GM19025 (cell line): ENCODE data around the gene HLA-DMA.

Experiments
- ATAC-seq: cut with Tn5 transposase; IDR thresholded peaks from one replicate; pipeline ENCODE4 v1.9.1; 2021; ENCODE audit warnings: mild to moderate bottlenecking, low read depth, moderate library complexity; ENCODE audit not compliant: unreplicated experiment

HLA-DMA gene

DNA sequence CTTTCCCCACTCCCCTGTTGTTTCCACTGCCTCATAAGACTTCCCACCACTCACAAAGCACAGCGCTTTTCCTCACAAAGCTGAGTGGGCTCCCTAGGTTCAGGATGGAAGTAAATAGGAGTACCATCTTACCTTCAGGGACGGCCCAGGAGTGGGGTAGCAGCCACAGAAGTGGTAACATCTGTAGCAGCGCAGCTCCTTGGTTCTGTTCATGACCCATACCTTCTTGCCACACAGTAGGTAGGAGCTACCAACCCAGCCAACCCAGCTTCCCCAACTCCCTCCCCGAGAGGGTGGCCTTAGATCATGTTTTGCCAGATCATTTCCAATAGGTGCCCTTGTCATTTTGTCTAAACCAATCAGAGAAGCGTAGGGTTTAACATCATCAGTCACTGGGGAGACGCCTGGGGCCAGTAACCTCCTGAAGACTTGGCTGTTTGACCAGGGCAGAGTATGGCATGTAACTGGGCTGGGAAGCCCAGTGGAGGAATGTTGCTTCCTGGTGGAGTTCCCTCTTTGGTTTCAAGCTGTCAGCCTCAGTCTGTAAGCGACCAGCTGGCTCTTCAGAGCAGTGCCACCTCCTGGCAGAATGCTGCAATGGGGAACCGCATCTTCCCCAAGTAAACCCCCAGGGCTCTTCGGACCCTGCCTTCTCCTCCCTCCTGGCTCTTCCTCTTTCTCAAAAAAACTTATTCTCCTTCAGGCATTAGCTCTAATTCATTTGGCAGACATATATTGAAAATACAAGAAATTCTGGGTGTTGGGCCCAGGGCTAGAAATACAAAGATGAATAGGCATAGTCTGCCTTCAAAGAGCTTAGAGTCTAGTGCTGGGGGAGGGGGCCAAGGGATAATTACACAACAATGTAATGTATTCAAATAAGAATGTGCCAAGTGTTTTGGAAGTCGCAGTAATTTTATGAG is at the start of gene HLA-DMA:
HLA-DMA (minus strand) TSS at position 281 of the 923 bp plus-strand sequence; CDS start at position 220, 61 bp downstream.
- peak; percentile 96 for ATAC-seq

DNA sequence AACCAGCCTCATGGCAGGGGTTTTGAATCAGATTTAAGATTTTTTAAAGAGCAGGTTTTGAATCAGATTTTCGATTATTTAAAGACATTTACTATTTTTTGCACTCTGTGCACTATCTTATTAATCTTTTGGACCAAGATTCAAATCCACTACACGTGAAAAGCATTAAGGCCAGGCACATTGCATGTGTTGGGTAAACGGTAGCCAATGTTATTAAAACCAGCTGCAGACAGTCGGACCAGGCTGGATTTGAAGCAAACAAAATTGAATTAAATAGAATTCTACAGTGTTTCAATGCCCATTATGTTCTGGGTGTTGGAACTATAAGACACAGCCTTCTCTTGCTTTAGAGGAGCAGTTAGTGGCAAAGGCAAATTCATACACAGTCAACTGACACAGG is 48.8 kb upstream of the HLA-DMA start:
- ATAC-seq: no peak

- no peak for ATAC-seq
Observed at GRCh38 chr6:33000055-33000454, 47.2 kb upstream of the HLA-DMA start.

GRCh38 chr6:32995448-32995847 is 42.6 kb upstream of the HLA-DMA start:
- no peak for ATAC-seq

DNA sequence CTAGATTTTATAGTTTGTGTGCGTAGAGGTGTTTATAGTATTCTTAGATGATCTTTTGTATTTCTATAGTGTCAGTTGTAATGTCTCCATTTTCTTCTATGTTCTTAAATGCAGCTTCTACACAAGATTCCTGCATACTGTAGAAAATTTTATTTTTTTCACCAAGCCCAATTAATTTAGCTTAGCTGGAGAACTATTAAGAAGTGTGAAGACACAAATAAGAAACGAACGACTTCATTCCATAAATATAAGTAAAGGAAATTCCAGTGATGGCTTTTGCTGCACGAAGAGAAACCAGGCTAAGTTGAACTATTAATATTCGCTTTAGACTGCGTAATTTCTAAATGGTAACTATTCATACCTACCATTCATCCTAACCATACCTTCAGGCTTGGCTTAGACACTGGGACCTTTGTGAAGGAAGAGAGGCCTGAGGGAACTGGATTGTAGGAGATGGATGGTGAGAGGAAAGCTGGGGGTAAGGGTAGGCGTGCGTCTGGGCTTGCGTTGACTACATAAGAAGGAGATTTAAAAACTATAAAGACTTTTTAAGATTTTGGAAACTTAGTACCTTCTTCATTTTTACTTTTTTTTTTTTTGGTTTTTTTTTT is 40.6 kb upstream of the HLA-DMA start:
- ATAC-seq: no peak

DNA sequence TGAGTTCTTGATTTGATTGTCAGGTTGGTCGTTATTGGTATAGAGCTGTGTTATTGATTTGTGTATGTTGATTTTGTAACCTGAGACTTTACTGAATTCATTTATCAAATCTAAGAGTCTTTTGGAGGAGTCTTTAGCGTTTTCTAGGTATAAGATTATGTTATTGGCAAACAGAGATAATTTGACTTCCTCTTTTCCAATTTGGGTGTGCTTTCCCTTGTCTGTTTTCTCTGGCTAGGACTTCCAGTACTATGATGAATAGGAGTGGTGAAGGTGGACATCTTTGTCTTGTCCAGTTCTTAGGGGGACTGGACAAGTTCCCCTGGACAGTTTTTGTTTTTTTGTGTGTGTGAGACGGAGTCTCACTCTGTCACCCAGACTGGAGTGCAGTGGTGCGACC is 39.1 kb upstream of the HLA-DMA start:
- no peak for ATAC-seq

GRCh38 chr6:32989368-32989767 is 36.5 kb upstream of the HLA-DMA start:
- no peak for ATAC-seq

DNA sequence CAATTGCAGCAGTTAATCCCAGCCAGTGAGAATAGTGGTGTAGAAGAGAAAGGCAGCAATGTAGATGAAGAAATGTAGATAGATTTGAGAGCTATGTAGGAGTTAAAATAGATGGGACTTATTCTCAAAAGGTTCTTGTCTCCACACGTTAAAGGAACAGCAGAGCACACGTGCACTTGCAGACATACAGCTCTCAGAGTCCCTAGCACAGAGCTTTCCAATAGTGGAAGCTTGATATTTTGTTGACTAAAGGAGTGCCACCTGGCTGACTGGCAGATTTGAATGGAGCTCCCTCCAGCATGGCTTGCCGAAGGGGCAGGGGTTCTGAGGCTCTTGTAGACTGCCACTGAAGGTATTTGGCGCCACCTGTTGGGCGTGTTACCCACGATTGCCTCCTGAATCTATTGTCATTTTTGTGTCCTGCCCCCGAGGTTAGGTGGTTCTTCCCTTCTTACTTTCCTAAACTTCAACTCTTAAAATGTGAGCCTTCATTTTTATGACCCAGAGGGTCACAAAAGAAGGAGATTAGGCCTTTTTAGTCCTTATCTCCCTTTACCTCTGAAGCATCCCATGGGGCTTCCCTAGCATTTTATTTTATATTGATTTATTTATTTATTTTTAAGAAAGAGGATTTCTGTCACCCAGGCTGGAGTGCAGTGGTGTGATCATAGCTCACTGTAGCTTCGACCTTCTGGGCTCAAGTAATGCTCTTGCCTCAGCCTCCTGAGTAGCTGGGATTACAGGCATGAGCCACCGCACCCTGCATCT is 31.9 kb upstream of the HLA-DMA start:
- no peak for ATAC-seq

- ATAC-seq: no peak
Observed at GRCh38 chr6:32983964-32984621, 31.2 kb upstream of the HLA-DMA start.

- ATAC-seq: no peak
Observed at GRCh38 chr6:32983493-32983848, 30.6 kb upstream of the HLA-DMA start.

- ATAC-seq: no peak
Observed at GRCh38 chr6:32982702-32983492, 30.0 kb upstream of the HLA-DMA start.

DNA sequence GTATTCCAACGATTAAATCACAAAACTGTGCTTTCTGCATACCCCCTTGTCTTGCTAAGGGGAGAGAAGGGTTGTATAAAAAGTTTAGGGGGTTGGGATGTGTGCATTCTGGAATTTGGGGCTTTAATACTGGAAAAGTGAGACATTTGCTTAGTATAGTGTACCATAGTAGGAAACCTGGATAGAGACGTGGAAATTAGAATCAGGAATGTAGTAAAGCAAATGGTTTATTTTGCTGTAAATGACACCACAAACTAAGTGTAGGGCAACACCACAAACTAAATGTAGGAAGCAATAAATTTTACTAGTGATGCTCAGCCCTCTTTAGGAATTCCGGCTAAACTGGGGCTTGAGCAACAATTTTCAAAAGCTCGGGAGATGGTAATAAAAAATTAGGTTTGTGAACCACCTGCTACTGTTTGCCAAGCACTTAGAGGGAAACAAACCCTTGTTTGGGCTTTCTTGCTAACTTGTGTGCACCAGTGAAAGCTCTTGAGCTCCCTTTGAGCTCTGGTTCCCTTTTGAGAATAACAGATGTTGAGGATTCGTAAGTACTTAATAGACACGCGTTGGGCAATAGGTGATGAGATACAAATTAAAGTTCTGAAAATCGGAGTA is 29.3 kb upstream of the HLA-DMA start:
- no peak for ATAC-seq

DNA sequence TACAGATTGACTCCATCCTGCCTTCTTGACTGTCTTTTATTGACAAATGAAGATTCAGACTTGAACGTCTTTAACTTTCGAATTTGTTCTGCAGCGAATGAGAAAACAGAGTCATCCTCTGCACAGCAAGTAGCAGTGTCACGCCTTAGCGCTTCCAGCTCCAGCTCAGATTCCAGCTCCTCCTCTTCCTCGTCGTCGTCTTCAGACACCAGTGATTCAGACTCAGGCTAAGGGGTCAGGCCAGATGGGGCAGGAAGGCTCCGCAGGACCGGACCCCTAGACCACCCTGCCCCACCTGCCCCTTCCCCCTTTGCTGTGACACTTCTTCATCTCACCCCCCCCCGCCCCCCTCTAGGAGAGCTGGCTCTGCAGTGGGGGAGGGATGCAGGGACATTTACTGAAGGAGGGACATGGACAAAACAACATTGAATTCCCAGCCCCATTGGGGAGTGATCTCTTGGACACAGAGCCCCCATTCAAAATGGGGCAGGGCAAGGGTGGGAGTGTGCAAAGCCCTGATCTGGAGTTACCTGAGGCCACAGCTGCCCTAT is 27.7 kb upstream of the HLA-DMA start:
- ATAC-seq: no peak

DNA sequence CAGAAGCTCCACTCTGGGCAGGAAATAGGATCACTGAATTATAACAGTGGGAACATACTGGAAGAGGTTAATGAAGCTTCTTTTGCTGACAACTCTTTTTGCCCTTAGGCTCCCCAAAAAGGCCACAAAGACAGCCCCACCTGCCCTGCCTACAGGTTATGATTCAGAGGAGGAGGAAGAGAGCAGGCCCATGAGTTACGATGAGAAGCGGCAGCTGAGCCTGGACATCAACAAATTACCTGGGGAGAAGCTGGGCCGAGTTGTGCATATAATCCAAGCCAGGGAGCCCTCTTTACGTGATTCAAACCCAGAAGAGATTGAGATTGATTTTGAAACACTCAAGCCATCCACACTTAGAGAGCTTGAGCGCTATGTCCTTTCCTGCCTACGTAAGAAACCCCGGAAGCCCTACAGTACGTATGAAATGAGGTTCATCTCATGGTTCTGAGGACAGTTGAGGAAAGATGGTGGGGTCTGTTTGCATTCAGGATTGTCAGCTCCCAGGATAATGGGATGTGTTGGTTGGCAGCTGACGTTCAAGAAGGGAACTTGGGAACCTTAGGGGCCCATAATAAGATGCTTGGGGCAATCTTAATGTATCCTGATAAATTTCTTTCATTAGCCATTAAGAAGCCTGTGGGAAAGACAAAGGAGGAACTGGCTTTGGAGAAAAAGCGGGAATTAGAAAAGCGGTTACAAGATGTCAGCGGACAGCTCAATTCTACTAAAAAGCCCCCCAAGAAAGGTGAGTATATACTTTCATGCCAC is 27.0 kb upstream of the HLA-DMA start:
- no peak for ATAC-seq

GRCh38 chr6:32977953-32978324 is 25.0 kb upstream of the HLA-DMA start:
- ATAC-seq: no peak

- no peak for ATAC-seq
Observed at GRCh38 chr6:32977272-32977952, 24.5 kb upstream of the HLA-DMA start.

DNA sequence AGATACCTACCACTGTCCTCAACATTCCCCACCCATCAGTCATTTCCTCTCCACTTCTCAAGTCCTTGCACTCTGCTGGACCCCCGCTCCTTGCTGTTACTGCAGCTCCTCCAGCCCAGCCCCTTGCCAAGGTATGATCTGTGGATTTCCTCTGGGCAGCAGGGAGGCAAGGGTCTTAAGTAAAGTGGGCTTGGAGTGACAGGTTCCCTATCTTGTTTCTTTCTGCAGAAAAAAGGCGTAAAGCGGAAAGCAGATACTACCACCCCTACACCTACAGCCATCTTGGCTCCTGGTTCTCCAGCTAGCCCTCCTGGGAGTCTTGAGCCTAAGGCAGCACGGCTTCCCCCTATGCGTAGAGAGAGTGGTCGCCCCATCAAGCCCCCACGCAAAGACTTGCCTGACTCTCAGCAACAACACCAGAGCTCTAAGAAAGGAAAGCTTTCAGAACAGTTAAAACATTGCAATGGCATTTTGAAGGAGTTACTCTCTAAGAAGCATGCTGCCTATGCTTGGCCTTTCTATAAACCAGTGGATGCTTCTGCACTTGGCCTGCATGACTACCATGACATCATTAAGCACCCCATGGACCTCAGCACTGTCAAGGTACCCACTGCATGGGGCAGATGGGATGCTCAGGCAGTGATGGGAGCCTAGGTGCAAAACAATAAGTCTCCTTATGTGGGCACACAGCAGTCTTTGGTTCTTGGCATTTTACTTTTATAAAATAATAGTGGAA is 23.6 kb upstream of the HLA-DMA start:
- no peak for ATAC-seq
